GM18868 (cell line): ENCODE results near the gene DNAJC13.
"Not testable (repeated sequence)": the region's sequence is repeated elsewhere in the genome, so short reads cannot be mapped to it uniquely, and the experiment has no call there.

Experiments used
- ATAC-seq: cut with Tn5 transposase; IDR thresholded peaks from one replicate; pipeline ENCODE4 v1.9.1; 2021; ENCODE audit warnings: mild to moderate bottlenecking, moderate library complexity; ENCODE audit not compliant: unreplicated experiment

Gene DNAJC13

GRCh38 chr3:132538072-132538471, 120.8 kb downstream of the DNAJC13 start:
- ATAC-seq, result no peak

- ATAC-seq, result no peak
Observed at GRCh38 chr3:132539681-132540080, 122.4 kb downstream of the DNAJC13 start.

DNA sequence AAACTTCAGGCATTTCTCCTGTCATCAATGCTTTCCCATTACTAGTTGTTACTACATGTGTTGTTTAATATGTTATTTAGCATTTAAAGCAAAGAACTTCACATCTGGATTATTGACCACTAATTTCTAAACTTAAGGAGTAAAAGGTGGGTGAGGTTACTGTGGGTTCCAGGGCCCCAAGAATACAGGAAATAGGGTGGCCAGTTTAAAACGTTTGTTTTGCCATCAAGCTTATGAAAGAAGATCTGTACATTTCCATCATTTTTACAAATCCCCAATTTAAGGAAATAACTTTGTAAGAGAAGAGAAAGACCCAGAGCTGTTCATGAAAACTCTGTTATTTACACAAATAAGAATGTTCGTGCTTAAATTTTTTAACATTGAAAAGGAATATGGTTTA, 125.3 kb downstream of the DNAJC13 start:
- no peak for ATAC-seq

- no peak for ATAC-seq
Observed at GRCh38 chr3:132543011-132543739, 125.9 kb downstream of the DNAJC13 start.

- ATAC-seq, result no peak
Observed at GRCh38 chr3:132544130-132544529, 126.8 kb downstream of the DNAJC13 start.

- no peak for ATAC-seq
Observed at GRCh38 chr3:132545471-132545870, 128.2 kb downstream of the DNAJC13 start.

- ATAC-seq, result no peak
Observed at GRCh38 chr3:132549169-132549568, 131.9 kb downstream of the DNAJC13 start.

DNA sequence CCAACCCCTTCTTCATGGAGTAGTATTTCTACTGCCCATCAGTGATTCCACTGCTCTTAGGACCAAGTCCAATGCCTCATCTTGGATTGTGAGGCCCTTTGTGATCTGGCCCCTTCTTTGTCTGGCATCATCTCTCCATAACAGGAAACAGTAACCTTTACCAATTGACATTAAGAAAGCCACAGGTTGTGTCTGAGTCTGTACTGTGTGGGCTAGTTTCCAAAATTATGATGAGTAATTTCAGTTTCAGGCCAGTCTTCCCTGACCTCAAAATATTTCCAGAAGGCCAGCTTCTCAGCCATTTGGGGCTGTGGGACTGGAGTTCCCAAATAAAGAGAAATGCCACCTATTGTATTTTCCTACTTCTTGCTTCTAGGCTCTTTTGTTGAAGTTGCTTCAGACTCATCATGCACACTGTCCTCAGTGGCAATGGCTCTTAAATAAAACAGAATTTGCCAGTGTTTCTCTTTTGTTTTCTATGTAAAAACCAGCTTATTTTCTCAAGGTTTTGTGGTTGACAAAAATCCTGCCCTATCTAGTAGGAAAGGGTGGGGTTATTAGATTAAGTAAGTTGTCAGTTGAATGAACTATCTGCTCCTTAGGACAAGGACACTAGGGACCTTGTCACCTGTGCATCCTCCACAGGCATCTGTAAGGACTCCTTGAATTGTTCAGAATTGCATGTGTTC, 132.7 kb downstream of the DNAJC13 start:
- peak; percentile 85 for ATAC-seq

- ATAC-seq, result no peak
Observed at GRCh38 chr3:132550579-132551305, 133.4 kb downstream of the DNAJC13 start.

DNA sequence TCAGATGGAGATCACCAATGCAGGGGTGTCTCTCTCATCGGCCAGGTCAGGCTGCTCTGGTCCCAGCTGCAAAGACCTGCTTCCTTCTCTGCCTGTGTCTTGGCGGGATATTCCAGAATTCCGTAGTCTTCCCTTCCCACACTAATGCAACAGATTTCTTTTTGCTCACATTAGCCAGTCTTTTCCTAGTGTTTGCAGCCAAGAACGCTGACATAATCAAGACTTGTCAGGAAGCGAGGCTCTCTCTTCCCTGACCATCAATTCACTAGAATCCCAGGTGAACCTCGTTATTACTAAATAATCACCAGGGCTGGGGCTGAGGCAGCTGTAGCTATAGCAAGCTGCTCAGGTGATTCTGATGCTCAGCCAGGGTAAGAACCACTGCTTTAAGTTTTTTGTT, 136.5 kb downstream of the DNAJC13 start:
- no peak for ATAC-seq

DNA sequence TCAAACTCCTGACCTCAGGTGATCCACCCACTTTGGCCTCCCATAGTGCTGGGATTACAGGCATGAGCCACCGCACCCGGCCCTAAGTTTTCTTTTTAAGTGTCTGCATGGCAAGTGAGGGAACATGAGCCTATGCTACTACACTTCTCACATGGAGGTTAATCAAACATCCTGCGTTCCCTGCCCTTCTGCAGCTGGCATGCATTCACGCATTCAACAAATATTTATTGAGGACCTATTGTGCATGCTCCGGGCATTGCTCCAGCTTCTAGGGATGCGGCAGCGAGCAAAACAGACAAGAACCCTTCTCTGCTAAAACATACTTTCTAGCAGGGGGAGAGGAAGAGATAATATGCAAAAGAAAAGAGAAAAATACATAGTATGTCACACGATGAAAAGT, 137.1 kb downstream of the DNAJC13 start:
- no peak for ATAC-seq

DNA sequence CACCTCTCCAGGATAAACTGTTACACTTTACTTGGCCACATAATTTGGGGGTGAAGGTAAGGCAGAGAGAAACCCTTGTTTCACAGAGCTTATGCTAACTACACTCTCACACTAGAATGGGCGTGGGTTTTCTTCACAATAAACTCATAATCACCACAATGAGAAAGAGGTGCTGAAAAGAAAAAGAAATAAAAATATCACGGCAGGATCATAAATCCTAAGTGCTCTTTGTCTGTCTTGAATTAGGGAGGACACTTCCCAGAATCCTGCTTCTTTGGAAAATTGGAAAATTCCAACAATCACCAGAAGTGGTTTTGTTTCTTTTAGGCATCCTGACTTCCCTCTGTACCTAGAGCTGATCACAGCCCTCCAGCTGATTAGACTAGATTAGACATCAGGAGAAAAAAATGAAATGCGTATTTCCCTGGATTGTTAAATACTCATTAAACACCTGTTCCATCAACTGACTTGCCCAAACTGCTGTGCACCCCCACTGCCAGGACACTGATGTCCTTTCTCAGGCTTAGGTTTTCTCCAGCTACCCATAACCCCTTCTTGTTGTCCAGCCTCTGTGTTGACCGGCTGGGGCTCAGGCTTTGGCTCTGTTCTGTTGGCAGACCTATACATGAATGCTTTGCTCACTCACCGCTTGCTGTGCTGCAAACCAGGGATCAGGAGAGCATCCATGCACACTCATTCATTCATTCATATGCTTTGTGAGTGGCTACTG, 138.2 kb downstream of the DNAJC13 start:
- no peak for ATAC-seq

DNA sequence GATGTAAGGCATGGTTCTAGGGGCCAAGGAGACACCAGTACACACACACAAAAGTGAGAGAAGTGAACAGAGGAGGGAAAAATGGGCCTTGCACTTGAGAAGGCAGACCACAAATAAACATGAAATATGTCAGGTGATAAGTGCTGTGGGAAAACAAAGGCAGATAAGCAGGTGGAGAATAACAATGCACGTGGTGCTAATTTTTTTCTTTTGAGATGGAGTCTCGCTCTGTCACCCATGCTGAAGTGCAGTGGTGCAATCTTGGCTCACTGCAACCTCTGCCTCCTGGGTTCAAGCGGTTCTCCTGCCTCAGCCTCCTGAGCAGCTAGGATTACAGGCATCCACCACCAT, 138.7 kb downstream of the DNAJC13 start:
- not testable (repeated sequence) for ATAC-seq

DNA sequence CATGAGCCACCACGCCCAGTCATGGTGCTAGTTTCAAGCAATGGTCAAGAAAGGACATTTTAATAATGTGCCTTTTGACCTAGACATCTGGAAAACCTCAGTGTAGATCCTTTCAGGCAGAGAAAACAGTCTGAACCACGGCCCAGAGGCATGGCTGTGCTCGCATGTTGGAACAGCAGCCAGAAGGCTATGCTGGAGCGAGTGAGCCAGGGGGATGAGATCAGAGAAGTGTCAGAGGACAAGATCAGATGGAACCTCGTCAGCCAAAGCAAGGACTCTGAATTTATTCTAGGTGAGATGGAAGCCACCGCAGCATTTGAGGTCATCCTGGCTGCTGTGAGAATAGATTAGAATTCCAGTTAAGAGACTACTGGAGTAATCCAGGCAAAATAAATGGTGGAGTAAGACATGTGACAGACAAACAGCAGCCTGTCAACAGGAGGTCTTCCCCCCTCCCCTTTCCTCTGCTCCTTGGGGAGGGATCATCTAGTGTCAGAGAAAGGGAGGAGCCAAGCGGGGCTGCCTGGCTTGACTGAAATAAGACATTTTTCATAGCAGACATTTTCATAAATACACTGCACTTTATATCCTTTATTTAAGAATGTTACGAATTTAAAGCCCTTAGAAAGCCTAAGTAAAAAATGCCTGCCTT, 139.3 kb downstream of the DNAJC13 start:
- ATAC-seq, result no peak

- no peak for ATAC-seq
Observed at GRCh38 chr3:132561003-132561402, 143.7 kb downstream of the DNAJC13 start.

DNA sequence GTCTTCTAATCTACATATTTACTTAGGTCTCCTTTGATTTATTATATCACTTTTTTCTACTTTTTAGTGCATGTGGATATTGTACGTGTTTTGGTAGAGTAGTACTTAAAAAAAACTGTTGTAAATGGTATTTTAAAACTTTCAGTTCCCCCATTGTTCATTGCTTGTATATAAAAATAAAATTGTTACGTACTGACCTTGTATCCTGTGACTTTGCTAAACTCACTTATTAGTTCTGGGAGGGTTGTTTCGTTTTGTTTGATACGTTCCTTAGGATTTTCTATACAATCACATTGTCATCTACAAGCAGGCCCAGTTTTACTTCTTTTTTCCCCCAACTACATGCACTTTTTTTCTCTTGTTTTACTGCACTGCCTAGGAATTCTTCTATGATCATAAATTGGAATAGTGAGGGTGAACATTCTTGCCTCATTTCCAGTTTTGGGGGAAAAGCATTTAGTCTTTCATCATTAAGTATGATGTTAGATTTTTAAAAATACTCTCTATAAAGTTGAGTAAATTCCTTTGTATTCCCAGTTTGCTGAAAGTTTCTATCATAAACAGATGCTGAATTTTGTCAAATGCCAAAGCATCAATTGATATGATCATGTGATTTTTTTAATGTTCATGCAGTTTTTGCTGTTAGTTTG, 146.2 kb downstream of the DNAJC13 start:
- ATAC-seq, result no peak

DNA sequence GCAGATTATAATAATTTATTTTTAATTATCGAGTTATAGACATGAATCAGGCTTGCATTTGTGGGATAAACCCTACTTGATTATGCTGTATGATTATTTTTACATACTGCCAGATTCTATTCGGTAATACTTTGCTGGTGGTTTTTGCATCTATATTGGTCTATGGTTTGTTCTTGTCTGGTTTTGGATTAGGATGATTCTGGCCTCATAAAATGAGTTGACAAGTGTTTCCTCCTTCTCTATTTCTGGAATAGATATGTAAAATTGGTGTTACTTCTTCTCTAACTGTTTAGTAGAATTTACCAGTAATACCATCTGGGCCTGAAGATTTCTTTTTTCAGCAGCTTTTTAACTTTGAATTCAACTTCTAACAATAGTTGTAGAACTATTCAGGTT, 146.8 kb downstream of the DNAJC13 start:
- ATAC-seq, result no peak

- no peak for ATAC-seq
Observed at GRCh38 chr3:132568422-132568821, 151.1 kb downstream of the DNAJC13 start.

- no peak for ATAC-seq
Observed at GRCh38 chr3:132569153-132569552, 151.9 kb downstream of the DNAJC13 start.

- no peak for ATAC-seq
Observed at GRCh38 chr3:132569580-132569979, 152.3 kb downstream of the DNAJC13 start.
